Fibroblast of lung (primary cell): ENCODE data around the gene FOXQ1. TPM values are rescaled to one million over a fixed set of nuclear protein-coding genes. Genes with fewer than 3 reads are reported as not detected.

ENCODE experiments used
- DNase-seq, 2 donors: peaks; one replicate each; pipeline versions ENCODE4 v3.0.0 to v3.0.0-alpha.2; 2010; ENCODE audit warnings: low read depth in 2 of 2
- H2AFZ ChIP-seq: 2 replicates; pipeline ENCODE4 v1.5.1; 2012; ENCODE audit warnings: low read length, control low read depth, inconsistent platforms
- H3K27ac ChIP-seq: 2 replicates; pipeline ENCODE4 v1.5.1; 2011; ENCODE audit warnings: low read length, control low read depth; ENCODE audit not compliant: insufficient read depth
- H3K27me3 ChIP-seq: 2 replicates; pipeline ENCODE4 v1.5.1; 2011; ENCODE audit warnings: mild to moderate bottlenecking, low read length; ENCODE audit not compliant: control insufficient read depth, insufficient read depth
- H3K36me3 ChIP-seq: 2 replicates; pipeline ENCODE4 v1.5.1; 2011; ENCODE audit warnings: low read length; ENCODE audit not compliant: control insufficient read depth, insufficient read depth
- H3K4me1 ChIP-seq: 2 replicates; pipeline ENCODE4 v1.5.1; 2011; ENCODE audit warnings: low read length; ENCODE audit not compliant: control insufficient read depth, insufficient read depth; ENCODE audit errors: extremely low read depth
- H3K4me2 ChIP-seq: 2 replicates; pipeline ENCODE4 v1.5.1; 2011; ENCODE audit warnings: low read length, control low read depth; ENCODE audit not compliant: insufficient read depth; ENCODE audit errors: extremely low read depth
- H3K4me3 ChIP-seq, 4 experiments: fragments of 200-600 bp in 1 of 4; sonication (generic) in 1 of 4; replicated peaks in 1 of 4; 2 replicates each; pipeline ENCODE4 v1.5.1; 2011 to 2016; ENCODE audit warnings: low read length in 4 of 4, low read depth in 3 of 4, mild to moderate bottlenecking in 3 of 4, control low read depth in 2 of 4, inconsistent platforms in 1 of 4, mixed read lengths in 1 of 4; ENCODE audit not compliant: insufficient read depth in 1 of 4; ENCODE audit errors: control extremely low read depth in 1 of 4
- H3K79me2 ChIP-seq: 2 replicates; pipeline ENCODE4 v1.5.1; 2012; ENCODE audit warnings: mild to moderate bottlenecking, low read length, inconsistent platforms; ENCODE audit not compliant: control insufficient read depth, insufficient read depth
- H3K9ac ChIP-seq: 2 replicates; pipeline ENCODE4 v1.5.1; 2011; ENCODE audit warnings: mild to moderate bottlenecking, low read length, control low read depth; ENCODE audit not compliant: insufficient read depth
- H3K9me3 ChIP-seq: 2 replicates; pipeline ENCODE4 v1.5.1; 2012; ENCODE audit warnings: low read depth, low read length; ENCODE audit not compliant: control insufficient read depth, insufficient read depth
- H4K20me1 ChIP-seq: 2 replicates; pipeline ENCODE4 v1.5.1; 2011; ENCODE audit warnings: low read length; ENCODE audit not compliant: control insufficient read depth, insufficient read depth; ENCODE audit errors: extremely low read depth
- CTCF ChIP-seq, 2 donors: IDR thresholded peaks in 1 of 2; conservative IDR thresholded peaks in 1 of 2; 1 replicate in 1 of 2; 2 replicates in 1 of 2; pipeline ENCODE4 v1.5.1; 2011 to 2012; ENCODE audit warnings: low read length in 2 of 2, control low read depth in 1 of 2, inconsistent platforms in 1 of 2, low read depth in 1 of 2, mild to moderate bottlenecking in 1 of 2
- EZH2 ChIP-seq: IDR thresholded peaks from 2 replicates; pipeline ENCODE4 v1.5.1; 2012; ENCODE audit warnings: low read length, control low read depth, mild to moderate bottlenecking; ENCODE audit errors: missing control alignments
- polyA plus RNA-seq, 2 donors: library from polyadenylated mRNA; depleted of rRNA in 1 of 2; stranded (reverse) in 1 of 2; unstranded in 1 of 2; fragments of >200 nt; gene quantifications; 2 replicates each; pipeline ENCODE4 v1.2.1, GENCODE V29; 2011 to 2012; ENCODE audit warnings: missing spikeins in 1 of 2
- total RNA-seq: library from RNA; depleted of rRNA; stranded (reverse); fragments of >200 nt; gene quantifications from 2 replicates; pipeline ENCODE4 v1.2.1, GENCODE V29; 2014

FOXQ1 gene
- total and polyA plus RNA-seq, 2 donors (not counting 1 experiment from before 2014, with no cell fraction given) = 1.8 to 2.0 TPM

DNA sequence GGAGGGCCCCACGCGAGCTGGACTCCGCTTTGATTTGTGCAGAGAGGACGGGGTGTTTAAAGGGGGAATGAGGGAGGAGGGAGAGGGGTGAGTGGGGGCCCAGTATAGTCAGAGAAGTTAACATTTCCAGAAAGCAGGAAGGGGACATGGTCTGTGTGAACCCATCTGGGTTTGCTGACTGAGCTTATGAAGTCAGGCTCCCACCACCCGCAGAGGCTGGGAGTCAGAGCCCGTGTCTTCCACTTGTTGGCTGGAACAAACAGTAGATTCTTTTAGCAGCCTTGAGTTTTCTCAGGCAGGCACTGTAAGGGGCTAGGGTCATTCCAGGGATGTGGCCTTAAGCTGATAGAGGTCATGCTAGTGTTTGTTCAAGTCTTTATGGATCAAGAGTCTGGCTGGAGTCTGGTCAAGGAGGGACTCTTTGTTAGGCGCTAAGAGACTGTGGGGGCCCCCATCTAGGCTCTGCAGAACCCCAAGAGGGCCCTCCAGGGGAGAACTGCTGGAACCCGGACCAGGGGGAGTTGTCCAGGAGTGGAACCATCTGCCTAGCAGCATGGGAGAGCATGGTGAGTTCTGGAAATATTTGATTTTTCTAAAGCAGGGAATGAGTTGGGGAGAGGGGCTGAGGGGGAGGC, 31.1 kb upstream of the FOXQ1 start:
- H3K27ac ChIP-seq = no peak overlapping the region
- H3K27me3 ChIP-seq = no peaks in the 10 kb centered on the region
- no peak overlapping the region for H3K4me3 ChIP-seq
- no peak overlapping the region for H2AFZ ChIP-seq
- TF ChIP-seq CTCF (conservative IDR thresholded peaks at IDR 0.05 in 1 of 2, IDR thresholded peaks at IDR 0.05 in 1 of 2; ENCODE audit: low read depth in 1 of 2, low read length in 2 of 2) (no peak), EZH2 (no peak)
- no peak overlapping the region for H3K4me2 ChIP-seq
- H3K9ac ChIP-seq = no peak overlapping the region
- no peaks in the 10 kb centered on the region for H3K36me3 ChIP-seq
- DNase-seq = no peak
- peaks cover 4% of the 10 kb centered on the region for H3K4me1 ChIP-seq
- H3K79me2 ChIP-seq = no peaks in the 10 kb centered on the region
- H3K9me3 ChIP-seq = no peaks in the 10 kb centered on the region
- H4K20me1 ChIP-seq = no peaks in the 10 kb centered on the region

GRCh38 chr6:1281746-1282145, 30.2 kb upstream of the FOXQ1 start:
- Histone ChIP-seq H3K27me3 (no peaks in the 10 kb centered on the region), H3K79me2 (no peaks in the 10 kb centered on the region), H2AFZ (no peak overlapping the region), H3K27ac (no peak overlapping the region), H3K4me3 (no peak overlapping the region), H4K20me1 (no peaks in the 10 kb centered on the region), H3K4me2 (no peak overlapping the region), H3K4me1 (peaks cover 9% of the 10 kb centered on the region), H3K9ac (no peak overlapping the region), H3K36me3 (no peaks in the 10 kb centered on the region), H3K9me3 (no peaks in the 10 kb centered on the region)
- DNase-seq = no peak
- no peak for TF ChIP-seq CTCF (conservative IDR thresholded peaks at IDR 0.05 in 1 of 2, IDR thresholded peaks at IDR 0.05 in 1 of 2; ENCODE audit: low read depth in 1 of 2, low read length in 2 of 2)
- TF ChIP-seq EZH2 = no peak

- TF ChIP-seq CTCF (conservative IDR thresholded peaks at IDR 0.05 in 1 of 2, IDR thresholded peaks at IDR 0.05 in 1 of 2; ENCODE audit: low read depth in 1 of 2, low read length in 2 of 2) (no peak), EZH2 (no peak)
- no peaks in the 10 kb centered on the region for H3K36me3 ChIP-seq
Measured at GRCh38 chr6:1283501-1283900, 28.4 kb upstream of the FOXQ1 start.

More at GRCh38 chr6:1283501-1283900, 28.4 kb upstream of the FOXQ1 start:
- H3K27me3 ChIP-seq = no peaks in the 10 kb centered on the region
- no peak overlapping the region for H3K4me2 ChIP-seq
- no peaks in the 10 kb centered on the region for H3K79me2 ChIP-seq
- H3K9ac ChIP-seq = no peak overlapping the region
- no peak overlapping the region for H3K27ac ChIP-seq
- H3K9me3 ChIP-seq = no peaks in the 10 kb centered on the region
- H4K20me1 ChIP-seq = no peaks in the 10 kb centered on the region
- H3K4me3 ChIP-seq = no peak overlapping the region
- H3K4me1 ChIP-seq = peaks cover 14% of the 10 kb centered on the region
- no peak overlapping the region for H2AFZ ChIP-seq
- no peak for DNase-seq
